Duodenal mucosa (tissue), 2 donors: ENCODE results near the gene DNAH11.

Experiments used
- H3K27ac ChIP-seq: one replicate; pipeline ENCODE4 v1.7.0; 2013; ENCODE audit warnings: low read depth, low read length
- H3K27me3 ChIP-seq, 2 donors: one replicate each; pipeline ENCODE4 v1.7.0; 2013; ENCODE audit warnings: low read length in 2 of 2, control low read depth in 1 of 2; ENCODE audit not compliant: insufficient read depth in 2 of 2, control insufficient read depth in 1 of 2
- H3K36me3 ChIP-seq, 2 donors: one replicate each; pipeline ENCODE4 v1.7.0; 2013; ENCODE audit warnings: low read length in 2 of 2, control low read depth in 1 of 2; ENCODE audit not compliant: insufficient read depth in 2 of 2, control insufficient read depth in 1 of 2
- H3K4me1 ChIP-seq, 2 donors: one replicate each; pipeline ENCODE4 v1.7.0; 2013; ENCODE audit warnings: low read length in 2 of 2, control low read depth in 1 of 2; ENCODE audit not compliant: insufficient read depth in 2 of 2, control insufficient read depth in 1 of 2
- H3K4me3 ChIP-seq, 2 donors: one replicate each; pipeline ENCODE4 v1.7.0; 2013; ENCODE audit warnings: low read length in 2 of 2, low read depth in 1 of 2
- H3K9ac ChIP-seq, 2 donors: one replicate each; pipeline ENCODE4 v1.7.0; 2013; ENCODE audit warnings: low read length in 2 of 2, low read depth in 1 of 2
- H3K9me3 ChIP-seq, 2 donors: one replicate each; pipeline ENCODE4 v1.7.0; 2013; ENCODE audit warnings: low read length in 2 of 2, control low read depth in 1 of 2; ENCODE audit not compliant: control insufficient read depth in 1 of 2

DNAH11 gene

DNA sequence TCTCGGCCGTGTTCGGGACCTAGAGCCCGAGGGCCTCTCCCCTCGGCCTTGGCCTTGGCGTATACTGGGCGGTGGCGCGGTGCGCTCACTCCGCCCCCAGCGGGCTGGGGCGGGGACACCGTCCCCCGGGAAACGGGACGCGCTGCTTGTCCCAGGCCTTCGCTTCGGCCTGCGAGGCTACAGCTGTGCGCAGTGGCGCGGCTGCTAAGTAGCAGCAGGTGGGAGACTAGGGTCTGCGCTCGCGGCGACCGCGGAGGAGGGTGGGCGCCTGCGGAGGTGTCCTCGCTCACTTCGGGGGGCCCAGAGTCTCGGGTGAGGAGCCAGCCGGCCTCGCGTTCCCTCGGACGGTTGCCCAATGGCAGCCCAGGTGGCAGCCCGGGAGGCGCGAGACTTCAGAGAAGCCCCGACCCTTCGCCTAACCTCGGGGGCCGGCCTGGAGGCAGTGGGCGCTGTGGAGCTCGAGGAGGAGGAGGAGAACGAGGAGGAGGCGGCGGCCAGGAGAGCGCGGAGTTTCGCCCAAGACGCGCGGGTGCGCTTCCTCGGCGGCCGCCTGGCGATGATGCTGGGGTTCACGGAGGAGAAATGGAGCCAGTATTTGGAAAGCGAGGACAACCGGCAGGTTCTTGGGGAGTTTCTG, at the start of gene DNAH11:
Gene DNAH11, plus strand, starts transcription at position 149 of the 637 bp plus-strand sequence. Its CDS starts 207 bp downstream, at position 356.
- H3K4me1 ChIP-seq, result peaks cover 0 to 14% of the 10 kb centered on the region in 2 donors
- no peaks in the 10 kb centered on the region for H3K36me3 ChIP-seq
- H3K4me3 ChIP-seq, result peak within 1 kb of the TSS; percentile 50 to 56
- no peaks in the 10 kb centered on the region for H3K9me3 ChIP-seq
- H3K27me3 ChIP-seq, result peaks cover 33 to 66% of the 10 kb centered on the region in 2 donors
- no peak within 1 kb of the TSS for H3K9ac ChIP-seq
- H3K27ac ChIP-seq, result no peak within 1 kb of the TSS

DNA sequence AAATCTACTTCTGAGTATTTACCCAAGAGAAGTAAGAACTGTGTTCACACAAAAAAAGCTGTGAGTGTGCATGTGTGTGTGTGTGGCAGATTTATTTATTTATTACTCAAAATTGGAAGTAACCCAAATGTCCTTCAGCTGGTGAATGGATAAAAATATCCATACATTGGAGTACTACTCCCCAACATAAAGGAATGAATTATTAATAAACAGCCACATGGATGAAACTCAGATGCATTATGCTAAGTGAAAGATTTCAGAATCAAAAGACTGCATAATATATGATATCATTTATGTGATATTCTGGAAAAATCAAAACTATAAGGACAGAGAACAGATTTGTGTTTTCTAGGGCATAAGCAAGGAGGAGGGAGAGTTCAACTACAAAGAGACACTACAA, 47.1 kb upstream of the DNAH11 start:
- H3K27ac ChIP-seq, result no peak overlapping the region
- no peak overlapping the region for H3K4me3 ChIP-seq
- H3K36me3 ChIP-seq, result no peaks in the 10 kb centered on the region
- no peak overlapping the region for H3K9ac ChIP-seq
- peaks cover 7 to 15% of the 10 kb centered on the region in 2 donors for H3K9me3 ChIP-seq
- H3K4me1 ChIP-seq, result no peaks in the 10 kb centered on the region
- no peaks in the 10 kb centered on the region for H3K27me3 ChIP-seq

DNA sequence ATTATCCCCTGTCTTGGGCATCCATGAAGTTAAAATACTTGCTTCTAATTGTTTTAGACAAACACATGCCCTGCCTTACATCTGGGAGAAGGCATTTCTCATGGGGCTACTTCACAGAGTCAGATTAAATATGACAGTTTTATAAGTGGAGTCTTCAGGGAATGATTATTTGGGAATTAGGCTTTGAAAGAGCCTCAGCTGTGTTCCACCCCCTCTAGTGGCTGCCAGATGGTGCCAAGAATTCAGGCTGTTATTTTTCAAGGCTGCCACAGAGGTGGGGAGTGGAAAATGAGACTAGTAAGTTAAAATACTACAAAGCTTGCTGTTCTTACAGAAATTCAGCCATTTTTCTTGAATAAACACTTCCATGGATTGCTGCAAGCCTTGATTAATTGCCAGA, 45.8 kb upstream of the DNAH11 start:
- no peak overlapping the region for H3K27ac ChIP-seq
- no peak overlapping the region for H3K9ac ChIP-seq
- no peak overlapping the region for H3K4me3 ChIP-seq
- no peaks in the 10 kb centered on the region for H3K36me3 ChIP-seq
- H3K4me1 ChIP-seq, result no peaks in the 10 kb centered on the region
- H3K27me3 ChIP-seq, result no peaks in the 10 kb centered on the region
- peaks cover 7 to 15% of the 10 kb centered on the region in 2 donors for H3K9me3 ChIP-seq

DNA sequence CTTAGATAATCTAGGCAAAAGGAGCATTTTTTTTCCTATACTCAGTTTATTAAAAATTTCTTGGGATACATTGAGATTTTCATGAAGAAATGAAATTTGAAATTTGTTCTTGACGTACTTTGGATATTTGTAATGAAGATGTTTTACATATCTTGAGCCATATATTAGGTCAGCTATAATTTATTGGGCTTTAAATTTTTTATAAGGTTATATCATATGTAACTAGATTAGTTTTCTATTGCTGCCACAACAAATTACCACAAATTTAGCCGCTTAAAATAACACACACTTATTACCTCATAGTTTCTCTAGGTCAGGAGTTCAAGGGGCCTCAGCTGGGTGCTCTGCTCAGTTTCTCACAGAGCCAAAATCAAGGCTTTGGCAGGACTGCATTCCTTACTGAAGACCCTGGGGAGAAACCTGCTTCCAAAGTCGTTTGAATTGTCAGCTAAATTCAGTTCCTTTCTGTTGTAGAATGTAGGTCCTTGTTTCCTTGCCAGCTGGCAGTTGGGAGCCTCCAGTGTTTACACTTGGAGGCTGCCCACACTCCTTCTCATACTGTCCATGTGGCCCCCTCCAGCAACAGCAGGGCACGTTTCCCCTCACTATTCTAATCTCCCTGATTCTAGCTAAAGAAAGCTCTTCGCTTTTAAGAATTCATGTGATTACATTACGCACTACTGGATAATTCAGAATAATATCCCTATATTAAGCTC, 42.6 kb upstream of the DNAH11 start:
- Histone ChIP-seq H3K36me3 (no peaks in the 10 kb centered on the region), H3K4me1 (no peaks in the 10 kb centered on the region), H3K9me3 (peaks cover 5 to 7% of the 10 kb centered on the region in 2 donors), H3K4me3 (no peak overlapping the region), H3K27ac (no peak overlapping the region), H3K9ac (no peak overlapping the region), H3K27me3 (no peaks in the 10 kb centered on the region)

DNA sequence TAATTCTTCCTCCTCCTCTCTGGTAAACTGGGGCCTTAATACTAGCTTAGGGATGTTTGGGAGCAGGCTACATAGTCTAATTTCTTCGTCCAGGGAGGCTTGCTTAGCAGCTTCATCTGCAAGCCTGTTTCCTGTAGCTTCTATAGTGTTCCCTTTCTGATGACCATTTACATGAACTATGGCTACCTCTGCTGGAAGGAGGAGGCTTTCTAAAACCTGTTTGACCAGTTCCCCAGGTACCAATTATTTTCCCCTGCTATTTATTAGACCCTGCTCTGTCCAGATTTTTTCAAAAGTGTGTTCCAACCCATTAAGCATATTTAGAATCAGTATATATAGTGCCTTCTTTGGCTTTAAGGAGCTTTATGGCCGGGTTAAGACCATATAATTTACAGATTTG, 38.8 kb upstream of the DNAH11 start:
- Histone ChIP-seq H3K27ac (no peak overlapping the region), H3K27me3 (no peaks in the 10 kb centered on the region), H3K36me3 (no peaks in the 10 kb centered on the region), H3K4me3 (no peak overlapping the region), H3K9me3 (no peaks in the 10 kb centered on the region), H3K4me1 (no peaks in the 10 kb centered on the region), H3K9ac (no peak overlapping the region)

GRCh38 chr7:21507627-21508343, 35.1 kb upstream of the DNAH11 start:
- no peaks in the 10 kb centered on the region for H3K27me3 ChIP-seq
- no peak overlapping the region for H3K4me3 ChIP-seq
- no peaks in the 10 kb centered on the region for H3K4me1 ChIP-seq
- H3K27ac ChIP-seq, result no peak overlapping the region
- H3K36me3 ChIP-seq, result peaks cover 0 to 4% of the 10 kb centered on the region in 2 donors
- no peaks in the 10 kb centered on the region for H3K9me3 ChIP-seq
- no peak overlapping the region for H3K9ac ChIP-seq

GRCh38 chr7:21508538-21508937, 34.3 kb upstream of the DNAH11 start:
- H3K27ac ChIP-seq, result no peak overlapping the region
- H3K9me3 ChIP-seq, result no peaks in the 10 kb centered on the region
- no peak overlapping the region for H3K9ac ChIP-seq
- no peaks in the 10 kb centered on the region for H3K27me3 ChIP-seq
- H3K4me3 ChIP-seq, result no peak overlapping the region
- H3K4me1 ChIP-seq, result no peaks in the 10 kb centered on the region
- H3K36me3 ChIP-seq, result peaks cover 0 to 4% of the 10 kb centered on the region in 2 donors

- H3K9ac ChIP-seq, result no peak overlapping the region
- peaks cover 0 to 4% of the 10 kb centered on the region in 2 donors for H3K36me3 ChIP-seq
- no peaks in the 10 kb centered on the region for H3K27me3 ChIP-seq
- H3K27ac ChIP-seq, result no peak overlapping the region
- no peak overlapping the region for H3K4me3 ChIP-seq
- no peaks in the 10 kb centered on the region for H3K9me3 ChIP-seq
- no peaks in the 10 kb centered on the region for H3K4me1 ChIP-seq
These were observed 28.8 kb upstream of the DNAH11 start for GRCh38 chr7:21514062-21514461.

- Histone ChIP-seq H3K9me3 (peaks cover 3% of the 10 kb centered on the region in 2 donors), H3K27ac (no peak overlapping the region), H3K4me3 (no peak overlapping the region), H3K36me3 (no peaks in the 10 kb centered on the region), H3K27me3 (no peaks in the 10 kb centered on the region), H3K4me1 (no peaks in the 10 kb centered on the region), H3K9ac (no peak overlapping the region)
These were observed 18.2 kb upstream of the DNAH11 start for GRCh38 chr7:21524680-21525079.

GRCh38 chr7:21526007-21526406, 16.8 kb upstream of the DNAH11 start:
- no peaks in the 10 kb centered on the region for H3K36me3 ChIP-seq

More at GRCh38 chr7:21526007-21526406, 16.8 kb upstream of the DNAH11 start:
- H3K9me3 ChIP-seq, result peaks cover 3% of the 10 kb centered on the region in 2 donors
- H3K27me3 ChIP-seq, result no peaks in the 10 kb centered on the region
- H3K27ac ChIP-seq, result no peak overlapping the region
- no peak overlapping the region for H3K4me3 ChIP-seq
- no peaks in the 10 kb centered on the region for H3K4me1 ChIP-seq
- no peak overlapping the region for H3K9ac ChIP-seq
